Testis (tissue), 2 donors: ENCODE measurements around the gene PPBP.

ENCODE experiments used
- POLR2A ChIP-seq: fragments of 450-650 bp; IDR thresholded peaks from one replicate; pipeline ENCODE4 v1.6.1; 2017; ENCODE audit warnings: antibody characterized with exemption, mild to moderate bottlenecking, moderate library complexity
- TF ChIP-seq, protein P1 (sequence below), 3 experiments: fragments of 450-650 bp in 2 of 3; fragments of 200-600 bp in 1 of 3; sonication (generic) in 1 of 3; IDR thresholded peaks; one replicate each; pipeline ENCODE4 v1.5.1; 2016 to 2019; ENCODE audit warnings: antibody characterized with exemption in 3 of 3, mild to moderate bottlenecking in 2 of 3, moderate library complexity in 1 of 3

DNA sequence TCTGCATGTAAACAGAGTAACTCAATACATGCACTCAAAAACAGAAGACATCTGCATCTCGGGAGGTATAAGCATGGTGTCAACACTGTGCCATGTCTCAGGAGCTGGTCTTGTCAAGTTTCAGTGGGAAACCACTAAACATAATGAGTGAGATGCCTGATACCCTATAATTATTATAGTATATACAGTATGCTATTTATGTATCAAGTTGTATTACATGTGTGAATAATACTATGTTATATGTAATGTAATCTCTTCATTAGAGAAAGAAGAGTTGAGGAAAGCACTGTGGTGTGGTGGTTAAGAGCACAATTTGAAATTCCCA is 2.5 kb downstream of the PPBP start:
- TF ChIP-seq, protein P1, sequence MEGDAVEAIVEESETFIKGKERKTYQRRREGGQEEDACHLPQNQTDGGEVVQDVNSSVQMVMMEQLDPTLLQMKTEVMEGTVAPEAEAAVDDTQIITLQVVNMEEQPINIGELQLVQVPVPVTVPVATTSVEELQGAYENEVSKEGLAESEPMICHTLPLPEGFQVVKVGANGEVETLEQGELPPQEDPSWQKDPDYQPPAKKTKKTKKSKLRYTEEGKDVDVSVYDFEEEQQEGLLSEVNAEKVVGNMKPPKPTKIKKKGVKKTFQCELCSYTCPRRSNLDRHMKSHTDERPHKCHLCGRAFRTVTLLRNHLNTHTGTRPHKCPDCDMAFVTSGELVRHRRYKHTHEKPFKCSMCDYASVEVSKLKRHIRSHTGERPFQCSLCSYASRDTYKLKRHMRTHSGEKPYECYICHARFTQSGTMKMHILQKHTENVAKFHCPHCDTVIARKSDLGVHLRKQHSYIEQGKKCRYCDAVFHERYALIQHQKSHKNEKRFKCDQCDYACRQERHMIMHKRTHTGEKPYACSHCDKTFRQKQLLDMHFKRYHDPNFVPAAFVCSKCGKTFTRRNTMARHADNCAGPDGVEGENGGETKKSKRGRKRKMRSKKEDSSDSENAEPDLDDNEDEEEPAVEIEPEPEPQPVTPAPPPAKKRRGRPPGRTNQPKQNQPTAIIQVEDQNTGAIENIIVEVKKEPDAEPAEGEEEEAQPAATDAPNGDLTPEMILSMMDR (IDR thresholded peaks at IDR 0.05), result no peak
- TF ChIP-seq POLR2A, result no peak
